Measurements from ENCODE around the gene DERL3. TPM values are rescaled to one million over a fixed set of nuclear protein-coding genes. Genes with fewer than 3 reads are reported as not detected.
"Not testable (repeated sequence)": the region's sequence is repeated elsewhere in the genome, so short reads cannot be mapped to it uniquely, and the experiment has no call there.

The DERL3 gene
- polyA plus RNA-seq, 1 experiment, result 0.27 TPM

GRCh38 chr22:23862103-23862502 lies 23.3 kb upstream of the DERL3 start:
- no peak overlapping the region for H3K27ac ChIP-seq (ENCODE audit: low read depth, low read length)
- H3K9me3 ChIP-seq (ENCODE audit: control insufficient read depth, insufficient read depth, low read length), result no peaks in the 10 kb centered on the region
- no peak overlapping the region for H3K4me3 ChIP-seq (ENCODE audit: low read depth, low read length)
- peak; percentile 70 for TF ChIP-seq CTCF (IDR thresholded peaks at IDR 0.05; ENCODE audit: low read depth, low read length)
- no peak for DNase-seq (ENCODE audit: low read depth, low spot score)
- ChIA-PET CTCF (interaction anchor here (0.9 to 2.4 kb wide), 3 partner anchors 10 to 94 kb away, joined by 4 to 7 read pairs (median 4); no protein-coding TSS in a partner anchor), POLR2A (interaction anchor here (1.6 kb wide), 1 partner anchor 32 kb away, joined by 5 read pairs; the partner anchor contains the start of gene MIF)
- no peaks in the 10 kb centered on the region for H3K27me3 ChIP-seq (ENCODE audit: control insufficient read depth, insufficient read depth, low read length)

GRCh38 chr22:23860187-23860586 lies 21.4 kb upstream of the DERL3 start:
- H3K9me3 ChIP-seq (ENCODE audit: control insufficient read depth, insufficient read depth, low read length); H3K4me3 ChIP-seq (ENCODE audit: low read depth, low read length); H3K27ac ChIP-seq (ENCODE audit: low read depth, low read length); POLR2A ChIA-PET; DNase-seq (ENCODE audit: low read depth, low spot score); H3K27me3 ChIP-seq (ENCODE audit: control insufficient read depth, insufficient read depth, low read length): not testable (repeated sequence)
- CTCF ChIA-PET, result interaction anchor here (0.7 to 3.4 kb wide), 2 partner anchors 11 to 96 kb away, joined by 3 to 39 read pairs; no protein-coding TSS in a partner anchor

GRCh38 chr22:23859201-23859600 lies 20.4 kb upstream of the DERL3 start:
- no peaks in the 10 kb centered on the region for H3K9me3 ChIP-seq (ENCODE audit: control insufficient read depth, insufficient read depth, low read length)
- ChIA-PET POLR2A (no interaction called here), CTCF (interaction anchor here (1.0 to 3.4 kb wide), 5 partner anchors 10 to 90 kb away, joined by 4 to 39 read pairs (median 7); partner anchors contain the start of gene MIF)
- H3K4me3 ChIP-seq (ENCODE audit: low read depth, low read length), result no peak overlapping the region
- TF ChIP-seq CTCF (IDR thresholded peaks at IDR 0.05; ENCODE audit: low read depth, low read length), result no peak
- no peaks in the 10 kb centered on the region for H3K27me3 ChIP-seq (ENCODE audit: control insufficient read depth, insufficient read depth, low read length)
- H3K27ac ChIP-seq (ENCODE audit: low read depth, low read length), result no peak overlapping the region
- no peak for DNase-seq (ENCODE audit: low read depth, low spot score)

GRCh38 chr22:23858484-23858815 lies 19.6 kb upstream of the DERL3 start:
- Histone ChIP-seq H3K27ac (ENCODE audit: low read depth, low read length) (no peak overlapping the region), H3K9me3 (ENCODE audit: control insufficient read depth, insufficient read depth, low read length) (no peaks in the 10 kb centered on the region), H3K27me3 (ENCODE audit: control insufficient read depth, insufficient read depth, low read length) (no peaks in the 10 kb centered on the region), H3K4me3 (ENCODE audit: low read depth, low read length) (peak overlapping the region; percentile 87)
- POLR2A ChIA-PET, result interaction anchor here (0.6 kb wide), 1 partner anchor 67 kb away, joined by 3 read pairs; no protein-coding TSS in a partner anchor
- DNase-seq (ENCODE audit: low read depth, low spot score), result no peak
- peak; percentile 36; the same call in 1 of the 2 replicates for TF ChIP-seq CTCF (IDR thresholded peaks at IDR 0.05; ENCODE audit: low read depth, low read length)
- CTCF ChIA-PET, result interaction anchor here (0.6 to 3.4 kb wide), 8 partner anchors 9 to 146 kb away, joined by 3 to 39 read pairs (median 5); partner anchors contain the start of gene MIF

GRCh38 chr22:23857606-23858483 lies 19.0 kb upstream of the DERL3 start, which contains the start of gene SLC2A11:
TSS of gene SLC2A11 (plus strand) at chr22:23857875. CDS start at chr22:23858000, 125 bp downstream.
- Histone ChIP-seq H3K27ac (ENCODE audit: low read depth, low read length) (peak within 1 kb of the TSS; percentile 57), H3K27me3 (ENCODE audit: control insufficient read depth, insufficient read depth, low read length) (no peaks in the 10 kb centered on the region), H3K4me3 (ENCODE audit: low read depth, low read length) (peak within 1 kb of the TSS; percentile 87), H3K9me3 (ENCODE audit: control insufficient read depth, insufficient read depth, low read length) (no peaks in the 10 kb centered on the region)
- peak; percentile 92 for DNase-seq (ENCODE audit: low read depth, low spot score)
- TF ChIP-seq CTCF (IDR thresholded peaks at IDR 0.05; ENCODE audit: low read depth, low read length), result no peak; the same call in none of the 2 replicates
- POLR2A ChIA-PET, result interaction anchor here (0.6 to 1.2 kb wide), 9 partner anchors 8 to 83 kb away, joined by 3 to 10 read pairs (median 4); partner anchors contain the start of gene MIF
- CTCF ChIA-PET, result interaction anchor here (0.6 to 3.4 kb wide), 16 partner anchors 9 to 901 kb away, joined by 3 to 39 read pairs (median 4); partner anchors contain the start of gene MIF

All from AG04450 (cell line).